ENCODE measurements around the gene JAKMIP1. TPM values are rescaled to one million over a fixed set of nuclear protein-coding genes. Genes with fewer than 3 reads are reported as not detected.

The JAKMIP1 gene
- total RNA-seq, 1 experiment from 2014 or later: not detected

DNA sequence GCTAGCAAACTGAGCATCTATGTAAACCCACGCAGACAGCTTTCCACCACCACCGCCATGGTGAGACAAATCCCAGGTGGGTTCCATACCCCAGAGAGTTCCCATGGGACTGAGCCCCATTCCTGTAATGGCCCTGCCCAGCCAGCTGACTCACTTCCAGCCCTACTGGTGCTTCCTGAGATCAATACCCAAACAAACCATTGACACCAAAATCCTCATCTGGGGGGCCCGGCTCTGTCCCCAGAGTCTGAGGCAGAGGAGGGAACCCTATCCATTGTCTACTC, 30.1 kb upstream of the JAKMIP1 start:
- TF ChIP-seq, protein P1, sequence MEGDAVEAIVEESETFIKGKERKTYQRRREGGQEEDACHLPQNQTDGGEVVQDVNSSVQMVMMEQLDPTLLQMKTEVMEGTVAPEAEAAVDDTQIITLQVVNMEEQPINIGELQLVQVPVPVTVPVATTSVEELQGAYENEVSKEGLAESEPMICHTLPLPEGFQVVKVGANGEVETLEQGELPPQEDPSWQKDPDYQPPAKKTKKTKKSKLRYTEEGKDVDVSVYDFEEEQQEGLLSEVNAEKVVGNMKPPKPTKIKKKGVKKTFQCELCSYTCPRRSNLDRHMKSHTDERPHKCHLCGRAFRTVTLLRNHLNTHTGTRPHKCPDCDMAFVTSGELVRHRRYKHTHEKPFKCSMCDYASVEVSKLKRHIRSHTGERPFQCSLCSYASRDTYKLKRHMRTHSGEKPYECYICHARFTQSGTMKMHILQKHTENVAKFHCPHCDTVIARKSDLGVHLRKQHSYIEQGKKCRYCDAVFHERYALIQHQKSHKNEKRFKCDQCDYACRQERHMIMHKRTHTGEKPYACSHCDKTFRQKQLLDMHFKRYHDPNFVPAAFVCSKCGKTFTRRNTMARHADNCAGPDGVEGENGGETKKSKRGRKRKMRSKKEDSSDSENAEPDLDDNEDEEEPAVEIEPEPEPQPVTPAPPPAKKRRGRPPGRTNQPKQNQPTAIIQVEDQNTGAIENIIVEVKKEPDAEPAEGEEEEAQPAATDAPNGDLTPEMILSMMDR (IDR thresholded peaks at IDR 0.05; ENCODE audit: insufficient read depth in 1 of 2, low read depth in 1 of 2, low read length in 1 of 2, severe bottlenecking in 1 of 2, unreplicated experiment in 1 of 2): no peak
- Mint-ChIP-seq H3K27me3 (ENCODE audit: insufficient read depth, unreplicated experiment) (peaks cover 4% of the 10 kb centered on the region), H3K4me1 (ENCODE audit: low read depth, unreplicated experiment) (no peaks in the 10 kb centered on the region), H3K9me3 (ENCODE audit: unreplicated experiment) (no peaks in the 10 kb centered on the region), H3K27ac (ENCODE audit: unreplicated experiment) (no peak overlapping the region), H3K4me3 (ENCODE audit: unreplicated experiment) (no peak overlapping the region), H3K36me3 (ENCODE audit: insufficient read depth, unreplicated experiment) (no peaks in the 10 kb centered on the region)
- no peaks in the 10 kb centered on the region for H3K27me3 ChIP-seq (replicated peaks; ENCODE audit: control insufficient read depth, insufficient read depth, low read length)
- no peak for DNase-seq
- intact Hi-C loops (cut with micrococcal nuclease; ENCODE audit: unreplicated experiment): no loop called here
- H3K36me3 ChIP-seq (ENCODE audit: control insufficient read depth, insufficient read depth, low read length): no peaks in the 10 kb centered on the region
- no peak overlapping the region for H3K4me3 ChIP-seq (ENCODE audit: low read depth, low read length)
- H3K9me3 ChIP-seq: no peaks in the 10 kb centered on the region
- H3K4me1 ChIP-seq: no peaks in the 10 kb centered on the region
- ChIA-PET CTCF (interaction anchor here (0.8 kb wide), 1 partner anchor 20 kb away, joined by 3 read pairs; no protein-coding TSS in a partner anchor), POLR2A (no interaction called here)
- no TSS peak for BruUV-seq (replicated peaks)

DNA sequence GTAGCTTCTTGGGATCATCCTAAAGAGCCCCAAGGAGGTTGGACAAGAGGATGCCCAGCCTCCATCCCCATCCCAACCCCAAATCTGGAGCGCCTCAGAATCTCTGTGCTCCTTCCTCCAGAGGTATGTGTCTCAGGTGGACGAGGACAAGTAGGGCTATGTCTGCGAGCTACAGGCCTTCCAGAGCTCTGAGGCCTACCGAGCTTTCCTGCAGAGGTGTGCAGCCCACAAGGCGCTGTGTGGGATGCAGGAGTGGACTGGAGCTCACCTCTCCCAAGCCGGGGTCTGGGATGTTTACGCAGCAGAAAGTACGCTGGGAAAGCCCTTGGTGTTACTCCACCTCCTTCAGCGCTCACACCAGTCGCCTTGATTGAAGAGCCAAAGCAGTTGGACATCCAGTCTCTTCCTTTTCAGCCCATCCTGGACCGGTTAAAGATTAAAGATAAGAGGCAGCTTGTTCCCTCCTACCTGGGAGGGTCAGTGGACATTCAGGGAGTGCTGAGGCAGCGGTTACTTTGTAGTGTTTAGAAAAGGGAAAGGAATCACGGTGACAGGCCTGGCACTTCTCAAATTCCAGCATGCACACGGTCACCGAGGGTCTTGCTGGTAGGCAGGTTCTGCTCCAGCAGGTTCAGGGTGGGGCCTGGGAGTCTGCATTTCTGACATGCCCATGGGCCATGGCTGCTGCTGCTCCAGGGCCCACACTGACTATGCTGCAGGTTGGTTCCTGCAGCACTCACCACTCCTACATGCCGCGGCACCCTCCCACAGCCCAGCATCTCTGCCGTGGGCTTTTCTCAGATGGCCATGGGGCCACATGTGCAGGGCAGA, 29.5 kb upstream of the JAKMIP1 start:
- H3K4me3 Mint-ChIP-seq (ENCODE audit: unreplicated experiment): no peak overlapping the region
- no peak overlapping the region for H3K27ac Mint-ChIP-seq (ENCODE audit: unreplicated experiment)
- Histone ChIP-seq H3K4me3 (ENCODE audit: low read depth, low read length) (no peak overlapping the region), H3K4me1 (no peaks in the 10 kb centered on the region), H3K9me3 (no peaks in the 10 kb centered on the region), H3K36me3 (ENCODE audit: control insufficient read depth, insufficient read depth, low read length) (no peaks in the 10 kb centered on the region), H3K27me3 (replicated peaks; ENCODE audit: control insufficient read depth, insufficient read depth, low read length) (no peaks in the 10 kb centered on the region)
- H3K36me3 Mint-ChIP-seq (ENCODE audit: insufficient read depth, unreplicated experiment): no peaks in the 10 kb centered on the region
- TF ChIP-seq, protein P1 (IDR thresholded peaks at IDR 0.05; ENCODE audit: insufficient read depth in 1 of 2, low read depth in 1 of 2, low read length in 1 of 2, severe bottlenecking in 1 of 2, unreplicated experiment in 1 of 2): no peak
- CTCF ChIA-PET: interaction anchor here (0.8 kb wide), 1 partner anchor 21 kb away, joined by 3 read pairs; no protein-coding TSS in a partner anchor
- no peak for DNase-seq
- H3K4me1 Mint-ChIP-seq (ENCODE audit: low read depth, unreplicated experiment): no peaks in the 10 kb centered on the region
- intact Hi-C loops (cut with micrococcal nuclease; ENCODE audit: unreplicated experiment): no loop called here
- no TSS peak for BruUV-seq (replicated peaks)
- POLR2A ChIA-PET: no interaction called here
- peaks cover 4% of the 10 kb centered on the region for H3K27me3 Mint-ChIP-seq (ENCODE audit: insufficient read depth, unreplicated experiment)
- H3K9me3 Mint-ChIP-seq (ENCODE audit: unreplicated experiment): no peaks in the 10 kb centered on the region

DNA sequence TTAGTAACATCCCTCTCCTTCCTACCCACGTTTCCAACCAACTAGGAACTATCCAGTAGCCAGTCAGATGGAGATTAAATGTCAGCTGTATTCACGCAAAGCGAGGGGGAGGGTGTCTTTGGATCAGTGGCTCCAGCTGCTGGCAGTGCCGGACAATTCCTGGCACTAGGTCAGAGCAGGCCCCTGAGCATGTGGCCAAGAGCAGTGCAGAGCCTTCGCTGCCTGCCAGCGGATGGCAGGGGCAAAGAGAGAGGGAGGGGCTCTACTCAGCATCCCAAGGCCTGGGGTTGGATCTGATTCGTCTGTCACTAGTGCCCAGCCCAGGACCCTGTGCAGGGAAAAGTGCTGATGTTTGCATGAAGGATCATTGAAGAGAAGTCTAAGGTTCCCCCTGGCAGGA, 28.7 kb upstream of the JAKMIP1 start:
- Mint-ChIP-seq H3K4me1 (ENCODE audit: low read depth, unreplicated experiment) (no peaks in the 10 kb centered on the region), H3K27me3 (ENCODE audit: insufficient read depth, unreplicated experiment) (peaks cover 4% of the 10 kb centered on the region), H3K9me3 (ENCODE audit: unreplicated experiment) (no peaks in the 10 kb centered on the region), H3K4me3 (ENCODE audit: unreplicated experiment) (no peak overlapping the region), H3K36me3 (ENCODE audit: insufficient read depth, unreplicated experiment) (no peaks in the 10 kb centered on the region), H3K27ac (ENCODE audit: unreplicated experiment) (no peak overlapping the region)
- Histone ChIP-seq H3K9me3 (no peaks in the 10 kb centered on the region), H3K4me3 (ENCODE audit: low read depth, low read length) (no peak overlapping the region), H3K4me1 (no peaks in the 10 kb centered on the region), H3K27me3 (replicated peaks; ENCODE audit: control insufficient read depth, insufficient read depth, low read length) (no peaks in the 10 kb centered on the region), H3K36me3 (ENCODE audit: control insufficient read depth, insufficient read depth, low read length) (no peaks in the 10 kb centered on the region)
- DNase-seq: no peak
- TF ChIP-seq, protein P1 (IDR thresholded peaks at IDR 0.05; ENCODE audit: insufficient read depth in 1 of 2, low read depth in 1 of 2, low read length in 1 of 2, severe bottlenecking in 1 of 2, unreplicated experiment in 1 of 2): no peak
- no TSS peak for BruUV-seq (replicated peaks)
- ChIA-PET CTCF (no interaction called here), POLR2A (no interaction called here)
- intact Hi-C loops (cut with micrococcal nuclease; ENCODE audit: unreplicated experiment): no loop called here
